ENCODE data around the gene CLEC16A. TPM values are rescaled to one million over a fixed set of nuclear protein-coding genes. Genes with fewer than 3 reads are reported as not detected.

The CLEC16A gene
- total and polyA plus RNA-seq, 9 of the 15 experiments (the other 6 are each of a cell fraction or from before 2014, with no cell fraction given) = 1.00 to 22.3 (median 10.0) TPM

GRCh38 chr16:10944249-10945064 lies at the start of gene CLEC16A (continued):
- TF ChIP-seq, protein P1, sequence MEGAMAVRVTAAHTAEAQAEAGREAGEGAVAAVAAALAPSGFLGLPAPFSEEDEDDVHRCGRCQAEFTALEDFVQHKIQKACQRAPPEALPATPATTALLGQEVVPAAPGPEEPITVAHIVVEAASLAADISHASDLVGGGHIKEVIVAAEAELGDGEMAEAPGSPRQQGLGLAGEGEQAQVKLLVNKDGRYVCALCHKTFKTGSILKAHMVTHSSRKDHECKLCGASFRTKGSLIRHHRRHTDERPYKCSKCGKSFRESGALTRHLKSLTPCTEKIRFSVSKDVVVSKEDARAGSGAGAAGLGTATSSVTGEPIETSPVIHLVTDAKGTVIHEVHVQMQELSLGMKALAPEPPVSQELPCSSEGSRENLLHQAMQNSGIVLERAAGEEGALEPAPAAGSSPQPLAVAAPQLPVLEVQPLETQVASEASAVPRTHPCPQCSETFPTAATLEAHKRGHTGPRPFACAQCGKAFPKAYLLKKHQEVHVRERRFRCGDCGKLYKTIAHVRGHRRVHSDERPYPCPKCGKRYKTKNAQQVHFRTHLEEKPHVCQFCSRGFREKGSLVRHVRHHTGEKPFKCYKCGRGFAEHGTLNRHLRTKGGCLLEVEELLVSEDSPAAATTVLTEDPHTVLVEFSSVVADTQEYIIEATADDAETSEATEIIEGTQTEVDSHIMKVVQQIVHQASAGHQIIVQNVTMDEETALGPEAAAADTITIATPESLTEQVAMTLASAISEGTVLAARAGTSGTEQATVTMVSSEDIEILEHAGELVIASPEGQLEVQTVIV (CRISPR knock-in tag; IDR thresholded peaks at IDR 0.05; ENCODE audit: borderline replicate concordance) = peak; percentile 100
- TF ChIP-seq ZNF24 (IDR thresholded peaks at IDR 0.05) (no peak), USF1 (CRISPR knock-in tag; IDR thresholded peaks at IDR 0.05) (no peak), GMEB1 (CRISPR knock-in tag; IDR thresholded peaks at IDR 0.05) (peak; percentile 83), HDAC6 (IDR thresholded peaks at IDR 0.05; ENCODE audit: low read depth, low read length) (no peak), PHB2 (IDR thresholded peaks at IDR 0.05; ENCODE audit: low read depth) (no peak), L3MBTL2 (IDR thresholded peaks at IDR 0.05) (peak; percentile 43; the same call in 1 of the 2 replicates), SUPT5H (IDR thresholded peaks at IDR 0.05) (peak; percentile 64; the same call in 1 of the 2 replicates), SP2 (IDR thresholded peaks at IDR 0.05; ENCODE audit: extremely low read depth, low read depth, low read length, poor library complexity, severe bottlenecking) (no peak), ARID3A (IDR thresholded peaks at IDR 0.05; ENCODE audit: borderline replicate concordance, low read depth, low read length) (no peak), ZNF184 (CRISPR knock-in tag; IDR thresholded peaks at IDR 0.05) (no peak), POLR2AphosphoS2 (IDR thresholded peaks at IDR 0.05; ENCODE audit: low read length) (no peak), ZNF282 (CRISPR knock-in tag; IDR thresholded peaks at IDR 0.05) (no peak), SMAD3 (CRISPR knock-in tag; conservative IDR thresholded peaks at IDR 0.05) (no peak), MEIS2 (IDR thresholded peaks at IDR 0.05; ENCODE audit: partially characterized antibody) (no peak)
- TF ChIP-seq, protein P2, sequence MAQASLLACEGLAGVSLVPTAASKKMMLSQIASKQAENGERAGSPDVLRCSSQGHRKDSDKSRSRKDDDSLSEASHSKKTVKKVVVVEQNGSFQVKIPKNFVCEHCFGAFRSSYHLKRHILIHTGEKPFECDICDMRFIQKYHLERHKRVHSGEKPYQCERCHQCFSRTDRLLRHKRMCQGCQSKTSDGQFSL (CRISPR knock-in tag; IDR thresholded peaks at IDR 0.05) = no peak
- TF ChIP-seq, protein P2 (tag; IDR thresholded peaks at IDR 0.05) = no peak
- TF ChIP-seq, protein P3, sequence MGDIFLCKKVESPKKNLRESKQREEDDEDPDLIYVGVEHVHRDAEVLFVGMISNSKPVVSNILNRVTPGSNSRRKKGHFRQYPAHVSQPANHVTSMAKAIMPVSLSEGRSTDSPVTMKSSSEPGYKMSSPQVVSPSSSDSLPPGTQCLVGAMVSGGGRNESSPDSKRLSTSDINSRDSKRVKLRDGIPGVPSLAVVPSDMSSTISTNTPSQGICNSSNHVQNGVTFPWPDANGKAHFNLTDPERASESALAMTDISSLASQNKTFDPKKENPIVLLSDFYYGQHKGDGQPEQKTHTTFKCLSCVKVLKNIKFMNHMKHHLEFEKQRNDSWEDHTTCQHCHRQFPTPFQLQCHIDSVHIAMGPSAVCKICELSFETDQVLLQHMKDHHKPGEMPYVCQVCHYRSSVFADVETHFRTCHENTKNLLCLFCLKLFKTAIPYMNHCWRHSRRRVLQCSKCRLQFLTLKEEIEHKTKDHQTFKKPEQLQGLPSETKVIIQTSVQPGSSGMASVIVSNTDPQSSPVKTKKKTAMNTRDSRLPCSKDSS (IDR thresholded peaks at IDR 0.05; ENCODE audit: low read depth, partially characterized antibody) = no peak

Data from K562 (cell line).